K562 (cell line): ENCODE results near the gene NCBP2. TPM values are rescaled to one million over a fixed set of nuclear protein-coding genes. Genes with fewer than 3 reads are reported as not detected.

Experiments used
- ATAC-seq: fragments of 200-7000 bp; cut with Tn5 transposase; 3 replicates; pipeline ENCODE4 v1.9.1; 2020; ENCODE audit warnings: moderate library complexity
- BruUV-seq: library from RNA; stranded (reverse); fragments of 400-500 nt; replicated peaks from 2 replicates; lab custom pipeline; 2021; lab: Mats Ljungman, UMichigan
- CTCF ChIA-PET: fragments of 300-600 bp; formaldehyde crosslinking; extraction: SDS; loops from one replicate; lab custom pipeline; 2021; ENCODE audit warnings: low intra/inter-chr PET ratio; lab: Yijun Ruan, JAX
- POLR2A ChIA-PET: fragments of 300-600, 350-650 bp; sonication (Branson Sonifier 250); formaldehyde crosslinking; extraction: SDS; loops from one replicate; lab custom pipeline; 2021; ENCODE audit warnings: antibody characterized with exemption, inconsistent platforms; lab: Yijun Ruan, JAX
- DNase-seq, 4 experiments: peaks; one replicate each; pipeline versions ENCODE4 v3.0.0 to v3.0.0-alpha.2; 2011 to 2018; ENCODE audit warnings: low spot score in 3 of 4, mixed read lengths in 3 of 4; ENCODE audit errors: extremely low read depth in 1 of 4
- FAIRE-seq: peaks from 2 replicates; lab custom pipeline; 2011; peaks lifted over from hg19 to GRCh38; lab: Jason Lieb, UNC
- H2AFZ ChIP-seq: 2 replicates; pipeline ENCODE4 v1.6.0; 2011; ENCODE audit warnings: low read depth, low read length, control low read depth, inconsistent platforms
- H3K27ac ChIP-seq: fragments of 200-600 bp; 3 replicates; pipeline ENCODE4 v1.8.0; 2011; ENCODE audit warnings: low read depth, mild to moderate bottlenecking, control low read depth, inconsistent platforms, low read length, moderate library complexity, mixed read lengths; ENCODE audit errors: extremely low read depth
- H3K27me3 ChIP-seq, 2 experiments: fragments of 300-600 bp in 1 of 2; 2 replicates in 1 of 2; 3 replicates in 1 of 2; pipeline versions ENCODE4 v1.6.0 to v1.8.0; 2011; ENCODE audit warnings: inconsistent platforms in 2 of 2, low read length in 2 of 2, mild to moderate bottlenecking in 1 of 2, mixed read lengths in 1 of 2, moderate library complexity in 1 of 2; ENCODE audit not compliant: control insufficient read depth in 2 of 2, insufficient read depth in 2 of 2
- H3K36me3 ChIP-seq: fragments of 300-600 bp; 3 replicates; pipeline ENCODE4 v1.8.0; 2011; ENCODE audit warnings: mild to moderate bottlenecking, low read length, inconsistent platforms; ENCODE audit not compliant: control insufficient read depth, insufficient read depth
- H3K4me1 ChIP-seq, 2 experiments: fragments of 200-600 bp in 1 of 2; replicated peaks in 1 of 2; 2 replicates in 1 of 2; 3 replicates in 1 of 2; pipeline versions ENCODE4 v1.5.1 to v1.8.0; 2011; ENCODE audit warnings: inconsistent platforms in 2 of 2, low read length in 2 of 2, mild to moderate bottlenecking in 1 of 2, mixed read lengths in 1 of 2, moderate library complexity in 1 of 2; ENCODE audit not compliant: control insufficient read depth in 2 of 2, insufficient read depth in 2 of 2
- H3K4me2 ChIP-seq: 2 replicates; pipeline ENCODE4 v1.6.1; 2011; ENCODE audit warnings: low read length, control low read depth, inconsistent platforms, mixed read lengths; ENCODE audit not compliant: insufficient read depth
- H3K4me3 ChIP-seq: fragments of 200-600 bp; sonication (generic), shearing (Covaris generic); 2 replicates; pipeline ENCODE4 v1.5.1; 2016; ENCODE audit warnings: control low read depth, inconsistent platforms
- H3K79me2 ChIP-seq: fragments of 200-600 bp; 3 replicates; pipeline ENCODE4 v1.8.0; 2011; ENCODE audit warnings: low read length, inconsistent platforms; ENCODE audit not compliant: control insufficient read depth, insufficient read depth
- H3K9ac ChIP-seq, 2 experiments: 2 replicates each; pipeline versions ENCODE4 v1.6.0 to v1.6.1; 2011; ENCODE audit warnings: low read depth in 2 of 2, low read length in 2 of 2, control low read depth in 1 of 2, inconsistent platforms in 1 of 2, mild to moderate bottlenecking in 1 of 2, mixed read lengths in 1 of 2; ENCODE audit not compliant: insufficient read depth in 1 of 2
- H3K9me1 ChIP-seq: one replicate; pipeline ENCODE4 v1.6.0; 2011; ENCODE audit warnings: inconsistent platforms, mild to moderate bottlenecking, low read length, moderate library complexity; ENCODE audit not compliant: control insufficient read depth, insufficient read depth
- H3K9me3 ChIP-seq: replicated peaks from 2 replicates; pipeline ENCODE4 v1.5.1; 2011; ENCODE audit warnings: low read depth, low read length, inconsistent platforms; ENCODE audit not compliant: control insufficient read depth, insufficient read depth
- H4K20me1 ChIP-seq: replicated peaks from 2 replicates; pipeline ENCODE4 v1.6.1; 2011; ENCODE audit warnings: low read length, inconsistent platforms, mixed read lengths; ENCODE audit not compliant: control insufficient read depth, insufficient read depth
- CHD1 ChIP-seq: fragments of 200-600 bp; sonication (generic); IDR thresholded peaks from one replicate; pipeline ENCODE4 v1.6.1; 2012; ENCODE audit warnings: mild to moderate bottlenecking, moderate library complexity, low read length, inconsistent platforms
- COPS2 ChIP-seq: fragments of 450-650 bp; conservative IDR thresholded peaks from 2 replicates; pipeline ENCODE4 v1.6.1; 2016; ENCODE audit warnings: mild to moderate bottlenecking, moderate library complexity
- EGR1 ChIP-seq: fragments of 450-650 bp; conservative IDR thresholded peaks from 2 replicates; pipeline ENCODE4 v1.6.1; 2017; ENCODE audit warnings: mild to moderate bottlenecking
- ETS2 ChIP-seq: IDR thresholded peaks from 2 replicates; pipeline ENCODE4 v1.6.1; 2016; ENCODE audit warnings: borderline replicate concordance, missing genetic modification characterization, mild to moderate bottlenecking, moderate library complexity, missing compliant biosample characterization; ENCODE audit not compliant: poor library complexity, severe bottlenecking
- GABPA ChIP-seq: fragments of 200-800 bp; sonication (Bioruptor generic); conservative IDR thresholded peaks from 2 replicates; pipeline ENCODE4 v1.6.1; 2016; ENCODE audit warnings: low read depth, missing genetic modification characterization, missing compliant biosample characterization
- NCOR1 ChIP-seq: fragments of 450-650 bp; IDR thresholded peaks from 2 replicates; pipeline ENCODE4 v1.6.1; 2016; ENCODE audit warnings: mild to moderate bottlenecking, moderate library complexity
- NFIX ChIP-seq: fragments of 250-450 bp; sonication (Bioruptor Pico); IDR thresholded peaks from 2 replicates; pipeline ENCODE4 v1.4.0; 2020; ENCODE audit warnings: low read depth, mild to moderate bottlenecking, moderate library complexity
- NR3C1 ChIP-seq: sonication (generic); formaldehyde crosslinking; IDR thresholded peaks from 2 replicates; pipeline ENCODE4 v1.8.1; 2022; ENCODE audit warnings: missing genetic modification reagents
- POLR3A ChIP-seq: IDR thresholded peaks from 2 replicates; pipeline ENCODE4 v1.6.1; 2011; ENCODE audit warnings: borderline replicate concordance, mild to moderate bottlenecking, moderate library complexity; ENCODE audit not compliant: insufficient read length, insufficient read depth; ENCODE audit errors: extremely low read depth
- TCF7 ChIP-seq: sonication (generic); IDR thresholded peaks from 2 replicates; pipeline ENCODE4 v1.6.1; 2016; ENCODE audit warnings: antibody characterized with exemption, borderline replicate concordance
- ZKSCAN3 ChIP-seq: fragments of 250-450 bp; sonication (Bioruptor Pico); IDR thresholded peaks from 2 replicates; pipeline ENCODE4 v1.4.0; 2020
- ZNF408 ChIP-seq: fragments of 250-450 bp; sonication (Bioruptor Pico); IDR thresholded peaks from 2 replicates; pipeline ENCODE4 v1.4.0; 2020; ENCODE audit warnings: low read depth, mild to moderate bottlenecking, moderate library complexity
- ZNF668 ChIP-seq: fragments of 250-450 bp; sonication (Bioruptor Pico); IDR thresholded peaks from 2 replicates; pipeline ENCODE4 v1.8.0; 2022; ENCODE audit warnings: mild to moderate bottlenecking, inconsistent platforms
- WGBS: fragments of 100-300 bp; shearing (Covaris generic); methylation state at CpG from one replicate; pipeline ENCODE4 v1.1.6; 2016; ENCODE audit warnings: low coverage, mixed read lengths; ENCODE audit not compliant: insufficient coverage; ENCODE audit errors: missing lambda C conversion rate; 5-methylcytosine and 5-hydroxymethylcytosine counted together
- in situ Hi-C: fragments of 300-500 bp; cut with MboI; formaldehyde crosslinking; loops from 4 replicates; pipeline ENCODE4 v1.15.0; 2018; ENCODE audit warnings: inconsistent platforms, mixed read lengths
- intact Hi-C: fragments of 100-400 bp; cut with micrococcal nuclease; formaldehyde crosslinking; loops from 2 replicates; pipeline ENCODE4 v1.14.2; 2022
- polyA plus RNA-seq, 8 experiments: library from polyadenylated mRNA; depleted of rRNA in 4 of 8; stranded (reverse) in 5 of 8; unstranded in 3 of 8; fragments of >200 nt; fragmentation: Nextera tagmentation in 2 of 8; fragmentation: Illumina TruSeq in 1 of 8; extraction: Ambion mirVana in 2 of 8; extraction: Trizol in 1 of 8; gene quantifications; 2 replicates each; pipeline versions ENCODE4 v1.2.1 to v1.2.3, GENCODE V29; 2011 to 2014; ENCODE audit warnings: inconsistent platforms in 1 of 8, missing spikeins in 1 of 8
- total RNA-seq, 7 experiments: library from RNA; depleted of rRNA in 6 of 7; stranded (reverse); fragments of >200 nt in 6 of 7; fragmentation: Illumina TruSeq in 2 of 7; extraction: Trizol in 2 of 7; gene quantifications; 2 replicates each; pipeline versions ENCODE4 v1.2.1 to v1.2.3, GENCODE V29; 2011 to 2021; ENCODE audit warnings: low replicate concordance in 1 of 7
- TF ChIP-seq, protein P1 (sequence below), 2 experiments: fragments of 450-650 bp in 1 of 2; sonication (generic) in 1 of 2; formaldehyde crosslinking in 1 of 2; IDR thresholded peaks; 2 replicates each; pipeline versions ENCODE4 v1.7.1 to v1.9.0; 2016 to 2022; ENCODE audit warnings: inconsistent platforms in 1 of 2, mild to moderate bottlenecking in 1 of 2, missing genetic modification reagents in 1 of 2

Gene NCBP2
- total and polyA plus RNA-seq, 9 of the 15 experiments (the other 6 are each of a cell fraction or from before 2014, with no cell fraction given) = 56.4 to 102 (median 82.3) TPM

DNA sequence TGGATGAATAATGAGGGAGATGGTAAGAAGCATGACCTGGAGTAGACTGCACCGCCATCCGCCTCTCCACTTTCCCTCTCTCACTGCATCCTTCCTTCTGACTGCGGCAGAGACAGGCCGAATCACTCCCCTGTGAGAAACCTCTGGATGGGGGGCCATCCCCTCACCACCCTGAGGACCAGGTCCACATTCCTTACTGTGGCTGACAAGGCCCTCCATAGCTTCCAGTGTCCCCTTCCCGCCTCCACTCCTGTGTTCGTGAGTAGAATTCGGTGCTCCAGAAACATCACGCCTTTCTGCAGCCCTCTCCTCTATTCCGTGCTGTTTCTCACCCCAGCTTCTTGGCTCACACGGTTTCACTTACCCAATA lies 23.5 kb upstream of the NCBP2 start:
- H3K9ac ChIP-seq = no peak overlapping the region
- H3K27ac ChIP-seq = no peak overlapping the region
- no peak for DNase-seq
- intact Hi-C loops (no loop called here), in situ Hi-C loops (no loop called here)
- H3K36me3 ChIP-seq = peaks cover 8% of the 10 kb centered on the region; the same call in 1 of the 3 replicates
- no peak for FAIRE-seq
- no peaks in the 10 kb centered on the region for H4K20me1 ChIP-seq
- 0 out of 2 replicates have a peak, but pooled peaks cover 3% of the 10 kb centered on the region for H3K9me3 ChIP-seq
- H3K9me1 ChIP-seq = no peaks in the 10 kb centered on the region
- no peak overlapping the region for H3K4me3 ChIP-seq
- no peak overlapping the region for H3K4me2 ChIP-seq
- WGBS = 88% methylated on average over 10 of the region's 10 CpGs
- ChIA-PET CTCF (no interaction called here), POLR2A (interaction anchor here (1.1 to 1.4 kb wide), 2 partner anchors 12 to 437 kb away, joined by 3 to 4 read pairs; no protein-coding TSS in a partner anchor)
- no TSS peak for BruUV-seq
- H3K79me2 ChIP-seq = peaks cover 12% of the 10 kb centered on the region; the same call in 2 of the 3 replicates
- ATAC-seq = no peak
- no peaks in the 10 kb centered on the region for H3K27me3 ChIP-seq
- H3K4me1 ChIP-seq = peaks cover 12 to 28% of the 10 kb centered on the region in 2 experiments; a peak in 4 of 5 replicates
- no peak overlapping the region for H2AFZ ChIP-seq
- TF ChIP-seq ETS2 (no peak), CHD1 (no peak), ZNF668 (no peak), ZNF408 (CRISPR knock-in tag) (no peak), GABPA (tag) (no peak), NR3C1 (CRISPR knock-in tag) (no peak), NFIX (CRISPR knock-in tag) (no peak), NCOR1 (no peak), ZKSCAN3 (CRISPR knock-in tag) (no peak), COPS2 (no peak), EGR1 (no peak), POLR3A (no peak), TCF7 (no peak)
- TF ChIP-seq, protein P1, sequence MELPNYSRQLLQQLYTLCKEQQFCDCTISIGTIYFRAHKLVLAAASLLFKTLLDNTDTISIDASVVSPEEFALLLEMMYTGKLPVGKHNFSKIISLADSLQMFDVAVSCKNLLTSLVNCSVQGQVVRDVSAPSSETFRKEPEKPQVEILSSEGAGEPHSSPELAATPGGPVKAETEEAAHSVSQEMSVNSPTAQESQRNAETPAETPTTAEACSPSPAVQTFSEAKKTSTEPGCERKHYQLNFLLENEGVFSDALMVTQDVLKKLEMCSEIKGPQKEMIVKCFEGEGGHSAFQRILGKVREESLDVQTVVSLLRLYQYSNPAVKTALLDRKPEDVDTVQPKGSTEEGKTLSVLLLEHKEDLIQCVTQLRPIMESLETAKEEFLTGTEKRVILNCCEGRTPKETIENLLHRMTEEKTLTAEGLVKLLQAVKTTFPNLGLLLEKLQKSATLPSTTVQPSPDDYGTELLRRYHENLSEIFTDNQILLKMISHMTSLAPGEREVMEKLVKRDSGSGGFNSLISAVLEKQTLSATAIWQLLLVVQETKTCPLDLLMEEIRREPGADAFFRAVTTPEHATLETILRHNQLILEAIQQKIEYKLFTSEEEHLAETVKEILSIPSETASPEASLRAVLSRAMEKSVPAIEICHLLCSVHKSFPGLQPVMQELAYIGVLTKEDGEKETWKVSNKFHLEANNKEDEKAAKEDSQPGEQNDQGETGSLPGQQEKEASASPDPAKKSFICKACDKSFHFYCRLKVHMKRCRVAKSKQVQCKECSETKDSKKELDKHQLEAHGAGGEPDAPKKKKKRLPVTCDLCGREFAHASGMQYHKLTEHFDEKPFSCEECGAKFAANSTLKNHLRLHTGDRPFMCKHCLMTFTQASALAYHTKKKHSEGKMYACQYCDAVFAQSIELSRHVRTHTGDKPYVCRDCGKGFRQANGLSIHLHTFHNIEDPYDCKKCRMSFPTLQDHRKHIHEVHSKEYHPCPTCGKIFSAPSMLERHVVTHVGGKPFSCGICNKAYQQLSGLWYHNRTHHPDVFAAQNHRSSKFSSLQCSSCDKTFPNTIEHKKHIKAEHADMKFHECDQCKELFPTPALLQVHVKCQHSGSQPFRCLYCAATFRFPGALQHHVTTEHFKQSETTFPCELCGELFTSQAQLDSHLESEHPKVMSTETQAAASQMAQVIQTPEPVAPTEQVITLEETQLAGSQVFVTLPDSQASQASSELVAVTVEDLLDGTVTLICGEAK (IDR thresholded peaks at IDR 0.05) = no peak
- TF ChIP-seq, protein P1 (CRISPR knock-in tag; IDR thresholded peaks at IDR 0.05) = no peak
